ENCODE results near the gene PTBP1. TPM values are rescaled to one million over a fixed set of nuclear protein-coding genes. Genes with fewer than 3 reads are reported as not detected.

Gene PTBP1
- polyA plus RNA-seq (2013, experiment 1 of 2), result 233 TPM
- 242 TPM for polyA plus RNA-seq (2013, experiment 2 of 2)

DNA sequence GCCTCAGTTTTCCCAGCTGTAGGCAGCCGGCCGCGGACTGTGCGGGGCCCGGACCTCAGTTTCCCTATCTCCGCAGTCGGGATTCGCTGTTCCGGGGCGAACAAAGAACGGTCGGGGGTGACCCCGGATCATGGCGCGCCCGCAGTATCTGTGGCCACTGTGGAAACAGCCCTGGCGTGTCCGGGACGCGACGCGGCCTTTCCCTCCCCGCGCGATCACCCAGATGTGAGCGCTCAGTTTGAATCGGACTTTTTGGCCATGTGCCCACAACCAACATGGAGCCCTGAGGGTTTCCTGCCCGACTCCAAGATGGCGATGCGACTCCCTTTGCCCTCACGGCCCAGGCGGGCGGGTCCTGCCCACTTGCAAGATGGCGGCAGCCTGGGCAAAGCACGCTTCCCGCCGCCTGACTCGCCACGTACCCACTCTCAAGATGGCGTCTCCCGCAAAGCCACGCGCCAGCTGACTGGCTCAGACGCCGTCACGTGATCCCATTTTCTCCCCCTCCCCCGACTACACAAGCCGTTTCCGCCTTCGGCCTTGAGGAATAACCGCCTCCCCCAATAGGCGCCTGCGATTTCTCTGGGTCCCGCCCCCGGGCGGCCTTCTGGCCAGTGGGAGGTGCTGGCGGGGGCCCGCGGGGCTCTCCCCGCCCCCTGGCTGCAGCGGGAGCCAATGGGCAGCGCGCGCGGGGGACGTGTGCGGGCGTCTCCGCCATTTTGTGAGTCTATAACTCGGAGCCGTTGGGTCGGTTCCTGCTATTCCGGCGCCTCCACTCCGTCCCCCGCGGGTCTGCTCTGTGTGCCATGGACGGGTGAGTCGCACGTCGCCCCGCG, at the start of gene PTBP1:
Gene PTBP1 (plus strand): TSS at position 761 of the 836 bp plus-strand sequence. CDS start 46 bp downstream, at position 807.
- Histone ChIP-seq H4K8ac (ENCODE audit: low read length) (peak within 1 kb of the TSS; percentile 97), H3K18ac (ENCODE audit: low read depth in 1 of 2, low read length in 2 of 2) (peak within 1 kb of the TSS; percentile 88 to 96), H3K27me3 (ENCODE audit: control insufficient read depth in 1 of 2, insufficient read depth in 1 of 2, low read length in 2 of 2) (no peaks in the 10 kb centered on the region), H3K36me3 (ENCODE audit: control insufficient read depth in 1 of 2, insufficient read depth in 2 of 2, low read depth in 1 of 2, low read length in 2 of 2) (peaks cover 11 to 31% of the 10 kb centered on the region in 2 experiments), H3K4me1 (ENCODE audit: control insufficient read depth, insufficient read depth, low read depth, low read length) (peaks cover 28% of the 10 kb centered on the region), H3K4me3 (ENCODE audit: insufficient read depth in 1 of 2, low read depth in 1 of 2, low read length in 2 of 2) (peak within 1 kb of the TSS; percentile 88 to 96), H2BK15ac (ENCODE audit: low read depth, poor library complexity, severe bottlenecking) (peak within 1 kb of the TSS; percentile 82), H3K4me2 (ENCODE audit: low read length, poor library complexity, severe bottlenecking) (peak within 1 kb of the TSS; percentile 84), H3K23ac (ENCODE audit: low read length in 2 of 2) (peak within 1 kb of the TSS in 1 of 2 experiments; percentile 94), H2BK120ac (ENCODE audit: low read depth, low read length) (peak within 1 kb of the TSS; percentile 99), H2BK5ac (ENCODE audit: low read depth, low read length, poor library complexity, severe bottlenecking) (peak within 1 kb of the TSS; percentile 81), H3K14ac (ENCODE audit: low read length in 2 of 2) (no peak within 1 kb of the TSS), H2AFZ (ENCODE audit: low read depth, low read length) (peak within 1 kb of the TSS; percentile 30), H3K79me1 (replicated peaks; ENCODE audit: low read length, poor library complexity, severe bottlenecking) (no peaks in the 10 kb centered on the region), H3K9ac (ENCODE audit: low read length) (peak within 1 kb of the TSS; percentile 96), H4K91ac (ENCODE audit: low read length) (peak within 1 kb of the TSS; percentile 90), H3K9me3 (ENCODE audit: control insufficient read depth, low read length) (no peaks in the 10 kb centered on the region), H2BK12ac (ENCODE audit: low read length in 2 of 2) (no peak within 1 kb of the TSS), H3K4ac (ENCODE audit: low read depth in 1 of 2, low read length in 2 of 2) (peak within 1 kb of the TSS; percentile 83 to 96), H3K27ac (ENCODE audit: low read length, poor library complexity, severe bottlenecking) (peak within 1 kb of the TSS; percentile 92), H2AK5ac (ENCODE audit: low read length, severe bottlenecking) (peak within 1 kb of the TSS; percentile 37)
- DNase-seq, result peak; percentile 100
- WGBS, result 3% methylated on average over 75 of the region's 83 CpGs

DNA sequence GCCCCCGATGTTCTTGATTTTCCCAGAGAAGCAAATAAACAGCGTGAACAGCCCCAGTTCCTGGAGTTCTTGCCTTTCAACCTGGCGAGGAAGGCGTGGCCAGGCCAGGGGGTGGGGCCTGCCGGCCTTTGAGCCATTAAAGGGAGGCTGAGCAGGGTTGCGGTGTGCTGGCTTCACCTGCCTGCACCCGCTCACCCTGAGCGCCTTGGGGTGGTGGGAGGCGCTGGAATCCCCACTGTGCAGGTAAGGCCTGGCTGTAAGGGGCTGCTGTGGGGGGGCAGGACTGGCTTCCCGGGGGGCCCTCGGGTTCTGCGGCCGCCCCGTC, 49.0 kb upstream of the PTBP1 start:
- H3K4me1 ChIP-seq (ENCODE audit: control insufficient read depth, insufficient read depth, low read depth, low read length), result peaks cover 17% of the 10 kb centered on the region
- H3K4me2 ChIP-seq (ENCODE audit: low read length, poor library complexity, severe bottlenecking), result no peak overlapping the region
- no peak overlapping the region for H3K4ac ChIP-seq (ENCODE audit: low read depth in 1 of 2, low read length in 2 of 2)
- peaks cover 16% of the 10 kb centered on the region for H3K9me3 ChIP-seq (ENCODE audit: control insufficient read depth, low read length)
- no peak overlapping the region for H2BK5ac ChIP-seq (ENCODE audit: low read depth, low read length, poor library complexity, severe bottlenecking)
- no peaks in the 10 kb centered on the region for H3K79me1 ChIP-seq (replicated peaks; ENCODE audit: low read length, poor library complexity, severe bottlenecking)
- no peaks in the 10 kb centered on the region for H3K27me3 ChIP-seq (ENCODE audit: control insufficient read depth in 1 of 2, insufficient read depth in 1 of 2, low read length in 2 of 2)
- no peak overlapping the region for H2BK120ac ChIP-seq (ENCODE audit: low read depth, low read length)
- H4K8ac ChIP-seq (ENCODE audit: low read length), result no peak overlapping the region
- H2AK5ac ChIP-seq (ENCODE audit: low read length, severe bottlenecking), result no peak overlapping the region
- H4K91ac ChIP-seq (ENCODE audit: low read length), result no peak overlapping the region
- H3K9ac ChIP-seq (ENCODE audit: low read length), result no peak overlapping the region
- no peak overlapping the region for H3K27ac ChIP-seq (ENCODE audit: low read length, poor library complexity, severe bottlenecking)
- 85% methylated on average over 9 of the region's 14 CpGs for WGBS
- no peak overlapping the region for H3K4me3 ChIP-seq (ENCODE audit: insufficient read depth in 1 of 2, low read depth in 1 of 2, low read length in 2 of 2)
- H3K36me3 ChIP-seq (ENCODE audit: control insufficient read depth in 1 of 2, insufficient read depth in 2 of 2, low read depth in 1 of 2, low read length in 2 of 2), result peaks cover 7 to 23% of the 10 kb centered on the region in 2 experiments
- H2BK15ac ChIP-seq (ENCODE audit: low read depth, poor library complexity, severe bottlenecking), result no peak overlapping the region
- DNase-seq, result no peak
- no peak overlapping the region for H3K18ac ChIP-seq (ENCODE audit: low read depth in 1 of 2, low read length in 2 of 2)
- H3K14ac ChIP-seq (ENCODE audit: low read length in 2 of 2), result no peak overlapping the region
- H3K23ac ChIP-seq (ENCODE audit: low read length in 2 of 2), result no peak overlapping the region
- H2BK12ac ChIP-seq (ENCODE audit: low read length in 2 of 2), result no peak overlapping the region
- H2AFZ ChIP-seq (ENCODE audit: low read depth, low read length), result no peak overlapping the region

DNA sequence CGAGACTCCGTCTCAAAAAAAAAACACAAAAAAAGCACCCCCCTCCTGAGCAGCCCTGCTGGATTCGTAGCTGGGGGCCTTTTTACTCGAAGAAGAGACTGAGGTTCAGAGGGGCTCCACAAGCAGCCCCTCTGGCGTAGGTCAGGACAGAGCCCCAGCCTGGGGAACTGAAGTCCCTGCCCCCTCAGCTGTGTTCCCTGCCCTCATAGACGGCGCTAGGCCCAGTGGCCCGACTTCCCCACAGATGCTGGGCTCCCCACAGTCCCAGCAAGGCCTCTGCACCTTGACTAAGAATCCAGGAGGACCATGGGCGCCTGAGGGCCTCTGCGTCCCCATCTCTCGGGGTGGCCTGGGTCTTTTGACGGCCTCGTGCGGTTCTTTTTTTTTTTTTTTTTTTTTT, 47.4 kb upstream of the PTBP1 start:
- no peak overlapping the region for H3K9ac ChIP-seq (ENCODE audit: low read length)
- no peak overlapping the region for H4K8ac ChIP-seq (ENCODE audit: low read length)
- H3K23ac ChIP-seq (ENCODE audit: low read length in 2 of 2), result no peak overlapping the region
- no peaks in the 10 kb centered on the region for H3K27me3 ChIP-seq (ENCODE audit: control insufficient read depth in 1 of 2, insufficient read depth in 1 of 2, low read length in 2 of 2)
- no peak for DNase-seq
- H2AK5ac ChIP-seq (ENCODE audit: low read length, severe bottlenecking), result no peak overlapping the region
- no peak overlapping the region for H2AFZ ChIP-seq (ENCODE audit: low read depth, low read length)
- 85% methylated on average over 14 of the region's 14 CpGs for WGBS
- H3K36me3 ChIP-seq (ENCODE audit: control insufficient read depth in 1 of 2, insufficient read depth in 2 of 2, low read depth in 1 of 2, low read length in 2 of 2), result peaks cover 6 to 21% of the 10 kb centered on the region in 2 experiments
- H3K4me1 ChIP-seq (ENCODE audit: control insufficient read depth, insufficient read depth, low read depth, low read length), result peaks cover 20% of the 10 kb centered on the region
- H2BK5ac ChIP-seq (ENCODE audit: low read depth, low read length, poor library complexity, severe bottlenecking), result no peak overlapping the region
- no peak overlapping the region for H4K91ac ChIP-seq (ENCODE audit: low read length)
- H3K18ac ChIP-seq (ENCODE audit: low read depth in 1 of 2, low read length in 2 of 2), result no peak overlapping the region
- H3K14ac ChIP-seq (ENCODE audit: low read length in 2 of 2), result no peak overlapping the region
- H3K4me3 ChIP-seq (ENCODE audit: insufficient read depth in 1 of 2, low read depth in 1 of 2, low read length in 2 of 2), result no peak overlapping the region
- H3K79me1 ChIP-seq (replicated peaks; ENCODE audit: low read length, poor library complexity, severe bottlenecking), result no peaks in the 10 kb centered on the region
- H3K9me3 ChIP-seq (ENCODE audit: control insufficient read depth, low read length), result peaks cover 12% of the 10 kb centered on the region
- no peak overlapping the region for H3K27ac ChIP-seq (ENCODE audit: low read length, poor library complexity, severe bottlenecking)
- no peak overlapping the region for H2BK12ac ChIP-seq (ENCODE audit: low read length in 2 of 2)
- no peak overlapping the region for H2BK15ac ChIP-seq (ENCODE audit: low read depth, poor library complexity, severe bottlenecking)
- no peak overlapping the region for H3K4me2 ChIP-seq (ENCODE audit: low read length, poor library complexity, severe bottlenecking)
- H2BK120ac ChIP-seq (ENCODE audit: low read depth, low read length), result no peak overlapping the region
- H3K4ac ChIP-seq (ENCODE audit: low read depth in 1 of 2, low read length in 2 of 2), result no peak overlapping the region

DNA sequence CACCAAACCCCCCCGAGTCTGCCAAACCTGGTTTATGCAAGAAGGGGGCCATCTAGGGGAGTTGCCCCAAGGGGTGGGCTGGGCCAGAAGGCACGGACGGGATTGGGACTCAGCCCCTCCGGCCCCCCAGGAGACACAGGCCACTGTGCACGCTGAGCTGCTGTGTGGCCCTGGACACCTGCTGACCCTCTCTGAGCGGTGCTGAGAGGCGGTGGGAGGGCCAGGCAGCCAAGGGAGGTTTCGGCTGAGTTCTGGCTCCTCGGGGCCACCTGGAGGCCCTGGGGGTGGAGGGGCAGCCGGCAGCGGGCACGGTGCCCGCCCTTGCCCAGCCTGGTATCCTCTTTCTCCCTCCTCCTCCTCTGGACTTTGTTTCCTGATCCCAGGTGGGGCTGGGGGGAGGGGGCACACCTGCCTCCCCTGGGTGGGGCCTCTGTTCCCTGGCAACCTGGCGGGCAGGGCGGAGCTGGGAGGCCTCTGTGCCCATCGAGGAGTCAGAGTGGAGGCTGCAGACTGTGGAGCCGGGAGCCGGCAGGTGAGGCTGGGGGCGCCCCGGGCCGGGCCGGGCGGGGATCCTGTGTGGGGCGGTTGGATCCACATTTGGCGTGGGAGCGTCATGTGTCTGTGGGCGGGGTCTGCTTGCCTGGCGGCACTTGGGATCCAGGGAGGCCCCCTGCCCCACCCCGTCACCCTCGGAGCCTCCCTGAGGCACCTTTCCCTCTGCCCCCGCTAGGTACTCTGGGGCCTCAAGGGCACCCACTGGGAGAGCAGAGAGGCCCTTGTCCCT, 46.4 kb upstream of the PTBP1 start, which contains the start of gene MISP:
Gene MISP (plus strand): TSS at position 473 of the 784 bp plus-strand sequence. CDS start 5,835 bp downstream, outside the sequence.
- peaks cover 9% of the 10 kb centered on the region for H3K9me3 ChIP-seq (ENCODE audit: control insufficient read depth, low read length)
- no peak within 1 kb of the TSS for H4K91ac ChIP-seq (ENCODE audit: low read length)
- peak within 1 kb of the TSS; percentile 45 for H2AK5ac ChIP-seq (ENCODE audit: low read length, severe bottlenecking)
- peaks cover 6 to 21% of the 10 kb centered on the region in 2 experiments for H3K36me3 ChIP-seq (ENCODE audit: control insufficient read depth in 1 of 2, insufficient read depth in 2 of 2, low read depth in 1 of 2, low read length in 2 of 2)
- H2BK12ac ChIP-seq (ENCODE audit: low read length in 2 of 2), result peak within 1 kb of the TSS in 1 of 2 experiments; percentile 80
- DNase-seq, result no peak
- H3K79me1 ChIP-seq (replicated peaks; ENCODE audit: low read length, poor library complexity, severe bottlenecking), result no peaks in the 10 kb centered on the region
- no peak within 1 kb of the TSS for H3K23ac ChIP-seq (ENCODE audit: low read length in 2 of 2)
- peak within 1 kb of the TSS; percentile 26 for H2BK5ac ChIP-seq (ENCODE audit: low read depth, low read length, poor library complexity, severe bottlenecking)
- H3K4ac ChIP-seq (ENCODE audit: low read depth in 1 of 2, low read length in 2 of 2), result no peak within 1 kb of the TSS
- H2BK120ac ChIP-seq (ENCODE audit: low read depth, low read length), result no peak within 1 kb of the TSS
- no peak within 1 kb of the TSS for H2AFZ ChIP-seq (ENCODE audit: low read depth, low read length)
- H3K4me1 ChIP-seq (ENCODE audit: control insufficient read depth, insufficient read depth, low read depth, low read length), result peaks cover 20% of the 10 kb centered on the region
- whole genome bisulfite sequencing, result 90% methylated on average over 23 of the region's 31 CpGs
- peak within 1 kb of the TSS; percentile 77 for H3K9ac ChIP-seq (ENCODE audit: low read length)
- H3K4me3 ChIP-seq (ENCODE audit: insufficient read depth in 1 of 2, low read depth in 1 of 2, low read length in 2 of 2), result no peak within 1 kb of the TSS
- H4K8ac ChIP-seq (ENCODE audit: low read length), result peak within 1 kb of the TSS; percentile 83
- H3K14ac ChIP-seq (ENCODE audit: low read length in 2 of 2), result peak within 1 kb of the TSS in 1 of 2 experiments; percentile 31
- H3K27me3 ChIP-seq (ENCODE audit: control insufficient read depth in 1 of 2, insufficient read depth in 1 of 2, low read length in 2 of 2), result no peaks in the 10 kb centered on the region
- H2BK15ac ChIP-seq (ENCODE audit: low read depth, poor library complexity, severe bottlenecking), result peak within 1 kb of the TSS; percentile 26
- H3K27ac ChIP-seq (ENCODE audit: low read length, poor library complexity, severe bottlenecking), result peak within 1 kb of the TSS; percentile 36
- peak within 1 kb of the TSS; percentile 17 for H3K4me2 ChIP-seq (ENCODE audit: low read length, poor library complexity, severe bottlenecking)
- peak within 1 kb of the TSS; percentile 63 to 70 for H3K18ac ChIP-seq (ENCODE audit: low read depth in 1 of 2, low read length in 2 of 2)

Data from mesenchymal stem cell (in vitro differentiated cells and primary cell).